Prostate gland (tissue), 2 donors: ENCODE data around the gene SLK. TPM values are rescaled to one million over a fixed set of nuclear protein-coding genes. Genes with fewer than 3 reads are reported as not detected.
A peak's percentile ranks its signal among the peaks of the same experiment; 100 is the strongest.

Source experiments
- DNase-seq: peaks from one replicate; pipeline ENCODE4 v3.0.0-alpha.2; 2019; ENCODE audit warnings: low spot score
- H3K27ac ChIP-seq, 2 donors: fragments of 200-600 bp; sonication (generic); 2 replicates each; pipeline ENCODE4 v1.5.1; 2017 to 2019
- H3K27me3 ChIP-seq: fragments of 200-600 bp; sonication (generic); replicated peaks from 2 replicates; pipeline ENCODE4 v1.5.1; 2019; ENCODE audit not compliant: insufficient read depth
- H3K36me3 ChIP-seq, 2 donors: fragments of 200-600 bp; sonication (generic); 1 replicate in 1 of 2; 2 replicates in 1 of 2; pipeline versions ENCODE4 v1.5.1 to v1.8.1; 2017 to 2019
- H3K4me1 ChIP-seq: fragments of 200-600 bp; sonication (generic); replicated peaks from 2 replicates; pipeline ENCODE4 v1.5.1; 2019
- H3K4me3 ChIP-seq, 2 donors: fragments of 200-600 bp; sonication (generic); 2 replicates each; pipeline ENCODE4 v1.5.1; 2017 to 2019
- H3K9me3 ChIP-seq: fragments of 200-600 bp; sonication (generic); 2 replicates; pipeline ENCODE4 v1.5.1; 2017
- CTCF ChIP-seq, 4 experiments: fragments of 200-600 bp in 2 of 4; fragments of 450-650 bp in 2 of 4; sonication (generic) in 2 of 4; IDR thresholded peaks; 1 replicate in 3 of 4; 2 replicates in 1 of 4; pipeline ENCODE4 v1.5.1; 2016 to 2019; ENCODE audit warnings: antibody characterized with exemption in 4 of 4, mild to moderate bottlenecking in 2 of 4, moderate library complexity in 2 of 4
- POLR2A ChIP-seq: fragments of 450-650 bp; IDR thresholded peaks from one replicate; pipeline ENCODE4 v1.6.1; 2016; ENCODE audit warnings: antibody characterized with exemption, mild to moderate bottlenecking
- POLR2AphosphoS5 ChIP-seq: sonication (generic); formaldehyde crosslinking; IDR thresholded peaks from one replicate; pipeline ENCODE4 v1.6.1; 2017; ENCODE audit warnings: antibody characterized with exemption
- WGBS: methylation state at CpG from one replicate; pipeline ENCODE4 v1.1.5; 2018; 5-methylcytosine and 5-hydroxymethylcytosine counted together
- intact Hi-C: fragments of 100-400 bp; cut with DNase I; formaldehyde crosslinking; loops from one replicate; pipeline ENCODE4 v1.14.2; 2022
- total RNA-seq, 2 donors: library from RNA; depleted of rRNA; stranded (reverse); fragments of >200 nt; gene quantifications; one replicate each; pipeline ENCODE4 v1.1.0, GENCODE V29; 2016

Gene SLK
- total RNA-seq, 2 donors from 2014 or later: 30.7 to 55.8 TPM

DNA sequence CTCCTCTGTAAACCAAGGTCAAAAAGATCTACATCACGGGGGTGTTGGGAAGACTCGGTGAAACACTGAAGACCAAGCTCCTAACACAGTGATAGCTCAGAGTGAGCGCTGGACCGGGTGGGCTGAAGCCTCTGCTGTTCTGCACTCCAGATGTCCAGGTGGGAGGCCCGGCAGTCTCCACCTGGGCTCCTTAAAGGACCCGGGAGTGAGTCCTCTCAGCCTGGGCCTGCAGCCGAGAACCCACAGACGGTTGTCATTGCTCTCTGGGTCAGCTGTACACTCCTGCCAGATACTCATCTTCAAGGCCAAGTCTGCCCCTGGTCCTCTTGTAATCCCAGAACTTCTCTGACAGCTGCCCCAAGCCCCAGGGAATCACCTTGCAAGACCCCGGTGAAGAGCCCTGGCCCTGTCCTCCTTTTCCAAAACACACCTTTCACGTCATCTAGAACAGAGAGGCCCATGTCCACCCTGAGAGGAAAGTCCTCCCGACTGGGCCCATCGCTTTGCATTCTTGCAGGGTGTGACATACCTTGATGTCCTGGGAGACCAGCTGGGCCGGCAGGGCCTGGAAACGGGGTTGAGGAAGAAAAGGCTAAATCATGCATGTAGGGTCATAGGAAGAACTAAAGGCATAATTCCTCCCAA, 75.1 kb downstream of the SLK start:
- Histone ChIP-seq H3K36me3 (no peaks in the 10 kb centered on the region), H3K4me3 (no peak overlapping the region), H3K27me3 (no peaks in the 10 kb centered on the region), H3K4me1 (no peaks in the 10 kb centered on the region), H3K9me3 (no peaks in the 10 kb centered on the region), H3K27ac (no peak overlapping the region)
- intact Hi-C loops: no loop called here
- TF ChIP-seq POLR2AphosphoS5 (no peak), CTCF (IDR thresholded peaks at IDR 0.05) (no peak), POLR2A (no peak)
- no peak for DNase-seq
- WGBS: 87% methylated on average over 14 of the region's 14 CpGs

DNA sequence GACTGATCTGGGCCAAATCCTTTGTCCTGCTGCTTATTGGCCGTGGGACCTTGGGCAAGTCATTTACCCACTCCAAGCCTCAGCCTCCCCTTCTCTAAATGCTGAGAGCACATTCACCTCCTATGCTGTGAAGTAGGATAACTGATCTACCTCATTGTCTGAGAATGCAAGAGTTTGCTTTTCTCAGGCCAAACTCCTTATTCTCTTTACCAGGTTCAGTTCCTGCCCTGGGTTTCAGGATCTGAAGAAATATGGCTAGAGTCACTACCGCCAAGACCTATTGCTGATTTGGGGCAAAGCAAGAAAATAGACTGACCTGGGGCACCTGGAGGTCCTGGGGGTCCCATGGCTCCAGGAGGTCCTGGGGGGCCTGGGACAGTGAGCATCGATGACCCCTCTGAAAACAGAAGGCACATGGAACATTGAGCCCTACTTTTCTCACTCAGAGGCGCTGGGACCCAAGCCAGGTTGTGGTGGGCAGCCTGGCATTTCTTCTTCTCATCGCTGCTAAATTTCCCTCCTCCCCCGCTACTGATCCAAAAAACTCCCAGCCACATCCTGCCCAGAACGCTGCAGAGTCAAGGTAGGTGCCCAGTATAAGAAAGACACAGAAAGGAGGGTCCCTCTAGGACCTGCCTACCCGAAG, 76.4 kb downstream of the SLK start:
- H3K36me3 ChIP-seq: no peaks in the 10 kb centered on the region
- TF ChIP-seq POLR2A (no peak), POLR2AphosphoS5 (no peak), CTCF (IDR thresholded peaks at IDR 0.05) (no peak)
- H3K9me3 ChIP-seq: no peaks in the 10 kb centered on the region
- DNase-seq: no peak
- H3K4me1 ChIP-seq: no peaks in the 10 kb centered on the region
- H3K4me3 ChIP-seq: no peak overlapping the region
- WGBS: 80% methylated on average over 8 of the region's 8 CpGs
- H3K27me3 ChIP-seq: no peaks in the 10 kb centered on the region
- H3K27ac ChIP-seq: no peak overlapping the region
- intact Hi-C loops: no loop called here

DNA sequence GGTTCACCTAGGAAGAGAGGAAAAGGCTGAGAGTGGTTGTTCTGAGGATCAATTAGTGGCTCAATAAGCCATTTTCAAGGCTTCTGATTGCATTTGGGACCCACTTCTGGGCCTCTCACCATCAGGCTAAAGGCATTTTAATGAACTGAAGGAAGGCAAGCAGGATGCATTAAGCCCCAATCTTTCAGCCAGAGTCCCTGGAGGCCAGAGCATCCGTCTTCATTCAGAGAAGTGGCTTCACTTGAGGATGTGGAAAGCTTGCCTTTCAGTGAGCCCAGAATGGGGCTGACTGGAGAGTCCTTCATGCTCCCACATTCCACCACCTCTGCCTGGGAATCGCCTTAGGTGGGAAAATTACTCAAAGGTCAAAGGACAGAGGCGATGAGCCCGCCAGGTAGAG, 76.9 kb downstream of the SLK start:
- no peak overlapping the region for H3K4me3 ChIP-seq
- TF ChIP-seq POLR2A (no peak), POLR2AphosphoS5 (no peak), CTCF (IDR thresholded peaks at IDR 0.05) (no peak)
- H3K27me3 ChIP-seq: no peaks in the 10 kb centered on the region
- H3K27ac ChIP-seq: no peak overlapping the region
- WGBS: 82% methylated on average over 4 of the region's 4 CpGs
- H3K4me1 ChIP-seq: no peaks in the 10 kb centered on the region
- intact Hi-C loops: loop anchor here (2.0 kb wide), 1 partner anchor 167 kb away; no protein-coding TSS in a partner anchor
- no peaks in the 10 kb centered on the region for H3K9me3 ChIP-seq
- DNase-seq: no peak
- H3K36me3 ChIP-seq: no peaks in the 10 kb centered on the region

- Histone ChIP-seq H3K4me3 (no peak overlapping the region), H3K9me3 (no peaks in the 10 kb centered on the region), H3K27ac (no peak overlapping the region), H3K27me3 (no peaks in the 10 kb centered on the region), H3K4me1 (no peaks in the 10 kb centered on the region), H3K36me3 (no peaks in the 10 kb centered on the region)
- TF ChIP-seq POLR2A (no peak), POLR2AphosphoS5 (no peak), CTCF (IDR thresholded peaks at IDR 0.05) (peak in 3 of 4 experiments; percentile 15 to 42 (median 35))
- DNase-seq: no peak
- intact Hi-C loops: loop anchor here (2.0 kb wide), 1 partner anchor 165 kb away; no protein-coding TSS in a partner anchor
- 75% methylated on average over 9 of the region's 9 CpGs for WGBS
These were observed 78.5 kb downstream of the SLK start for GRCh38 chr10:104045151-104046089.
